KMS-11 (cell line): ENCODE results near the gene FNDC8.

Source experiments
- H2AFZ ChIP-seq: fragments of 200-600 bp; sonication (generic); 2 replicates; pipeline ENCODE4 v1.6.1; 2016; ENCODE audit warnings: antibody characterized with exemption, mixed run types, low read depth
- H3K27ac ChIP-seq: fragments of 200-600 bp; sonication (generic); 2 replicates; pipeline ENCODE4 v1.6.1; 2016; ENCODE audit warnings: mild to moderate bottlenecking, mixed run types
- H3K27me3 ChIP-seq: fragments of 200-600 bp; sonication (generic); 2 replicates; pipeline ENCODE4 v1.6.1; 2017; ENCODE audit warnings: mild to moderate bottlenecking, low read depth, mixed run types, moderate library complexity; ENCODE audit not compliant: insufficient read depth
- H3K36me3 ChIP-seq: fragments of 200-600 bp; sonication (generic); 2 replicates; pipeline ENCODE4 v1.6.1; 2017; ENCODE audit warnings: mild to moderate bottlenecking, mixed run types; ENCODE audit not compliant: insufficient read depth
- H3K4me1 ChIP-seq: fragments of 200-600 bp; sonication (generic); 2 replicates; pipeline ENCODE4 v1.6.1; 2016; ENCODE audit warnings: mild to moderate bottlenecking, low read depth, mixed run types; ENCODE audit not compliant: poor library complexity, severe bottlenecking
- H3K4me2 ChIP-seq: fragments of 200-600 bp; sonication (generic); 2 replicates; pipeline ENCODE4 v1.7.0; 2016; ENCODE audit warnings: mild to moderate bottlenecking, mixed run types
- H3K4me3 ChIP-seq: fragments of 200-600 bp; sonication (generic); IDR thresholded peaks from 2 replicates; pipeline ENCODE4 v1.6.1; 2017; ENCODE audit warnings: low read depth, low read length, mixed read lengths; ENCODE audit not compliant: insufficient read depth
- H3K79me2 ChIP-seq: fragments of 200-600 bp; sonication (generic); 2 replicates; pipeline ENCODE4 v1.6.1; 2016; ENCODE audit warnings: low read depth, mixed run types; ENCODE audit not compliant: insufficient read depth
- H3K9ac ChIP-seq: fragments of 200-600 bp; sonication (generic); 2 replicates; pipeline ENCODE4 v1.6.1; 2016; ENCODE audit warnings: mild to moderate bottlenecking, mixed run types
- H4K20me1 ChIP-seq: fragments of 200-600 bp; sonication (generic); 2 replicates; pipeline ENCODE4 v1.6.1; 2016; ENCODE audit warnings: mild to moderate bottlenecking, mixed run types; ENCODE audit not compliant: insufficient read depth
- CTCF ChIP-seq: fragments of 200-600 bp; sonication (generic); conservative IDR thresholded peaks from 2 replicates; pipeline ENCODE4 v1.6.1; 2017; ENCODE audit warnings: low read depth, mild to moderate bottlenecking, antibody characterized with exemption, low read length, moderate library complexity, mixed read lengths

The FNDC8 gene

GRCh38 chr17:35162755-35163154 is 41.3 kb downstream of the FNDC8 start:
- Histone ChIP-seq H3K36me3 (no peaks in the 10 kb centered on the region), H3K4me2 (no peak overlapping the region), H3K4me3 (no peak overlapping the region), H3K4me1 (no peaks in the 10 kb centered on the region), H3K9ac (no peak overlapping the region), H3K27ac (no peak overlapping the region), H4K20me1 (no peaks in the 10 kb centered on the region), H3K27me3 (no peaks in the 10 kb centered on the region), H2AFZ (no peak overlapping the region), H3K79me2 (no peaks in the 10 kb centered on the region)
- TF ChIP-seq CTCF: no peak

GRCh38 chr17:35163886-35164285 is 42.5 kb downstream of the FNDC8 start:
- no peak overlapping the region for H3K9ac ChIP-seq

GRCh38 chr17:35164716-35165115 is 43.3 kb downstream of the FNDC8 start:
- Histone ChIP-seq H3K79me2 (no peaks in the 10 kb centered on the region), H2AFZ (no peak overlapping the region), H3K27me3 (no peaks in the 10 kb centered on the region), H3K9ac (no peak overlapping the region), H4K20me1 (no peaks in the 10 kb centered on the region), H3K4me1 (no peaks in the 10 kb centered on the region), H3K27ac (no peak overlapping the region), H3K4me2 (no peak overlapping the region), H3K4me3 (no peak overlapping the region), H3K36me3 (no peaks in the 10 kb centered on the region)
- TF ChIP-seq CTCF: no peak

More at GRCh38 chr17:35163886-35164285, 42.5 kb downstream of the FNDC8 start:
- Histone ChIP-seq H2AFZ (no peak overlapping the region), H3K27me3 (no peaks in the 10 kb centered on the region), H4K20me1 (no peaks in the 10 kb centered on the region), H3K27ac (no peak overlapping the region), H3K4me1 (no peaks in the 10 kb centered on the region), H3K4me2 (no peak overlapping the region), H3K36me3 (no peaks in the 10 kb centered on the region), H3K79me2 (no peaks in the 10 kb centered on the region), H3K4me3 (no peak overlapping the region)
- TF ChIP-seq CTCF: no peak

- Histone ChIP-seq H3K36me3 (no peaks in the 10 kb centered on the region), H3K4me1 (no peaks in the 10 kb centered on the region), H3K79me2 (no peaks in the 10 kb centered on the region), H2AFZ (no peak overlapping the region), H3K4me2 (no peak overlapping the region), H3K4me3 (no peak overlapping the region), H3K27ac (no peak overlapping the region), H4K20me1 (no peaks in the 10 kb centered on the region), H3K9ac (no peak overlapping the region), H3K27me3 (no peaks in the 10 kb centered on the region)
- TF ChIP-seq CTCF: no peak
These were observed 45.1 kb downstream of the FNDC8 start for GRCh38 chr17:35166526-35166925.
